HG03159 (cell line): ENCODE measurements around the gene NKX2-1.
A peak's percentile ranks its signal among the peaks of the same experiment; 100 is the strongest.
"Not testable (repeated sequence)": the region's sequence is repeated elsewhere in the genome, so short reads cannot be mapped to it uniquely, and the experiment has no call there.

ENCODE experiments used
- ATAC-seq: cut with Tn5 transposase; IDR thresholded peaks from one replicate; pipeline ENCODE4 v1.9.1; 2021; ENCODE audit warnings: mild to moderate bottlenecking, moderate library complexity; ENCODE audit not compliant: unreplicated experiment

NKX2-1 gene

DNA sequence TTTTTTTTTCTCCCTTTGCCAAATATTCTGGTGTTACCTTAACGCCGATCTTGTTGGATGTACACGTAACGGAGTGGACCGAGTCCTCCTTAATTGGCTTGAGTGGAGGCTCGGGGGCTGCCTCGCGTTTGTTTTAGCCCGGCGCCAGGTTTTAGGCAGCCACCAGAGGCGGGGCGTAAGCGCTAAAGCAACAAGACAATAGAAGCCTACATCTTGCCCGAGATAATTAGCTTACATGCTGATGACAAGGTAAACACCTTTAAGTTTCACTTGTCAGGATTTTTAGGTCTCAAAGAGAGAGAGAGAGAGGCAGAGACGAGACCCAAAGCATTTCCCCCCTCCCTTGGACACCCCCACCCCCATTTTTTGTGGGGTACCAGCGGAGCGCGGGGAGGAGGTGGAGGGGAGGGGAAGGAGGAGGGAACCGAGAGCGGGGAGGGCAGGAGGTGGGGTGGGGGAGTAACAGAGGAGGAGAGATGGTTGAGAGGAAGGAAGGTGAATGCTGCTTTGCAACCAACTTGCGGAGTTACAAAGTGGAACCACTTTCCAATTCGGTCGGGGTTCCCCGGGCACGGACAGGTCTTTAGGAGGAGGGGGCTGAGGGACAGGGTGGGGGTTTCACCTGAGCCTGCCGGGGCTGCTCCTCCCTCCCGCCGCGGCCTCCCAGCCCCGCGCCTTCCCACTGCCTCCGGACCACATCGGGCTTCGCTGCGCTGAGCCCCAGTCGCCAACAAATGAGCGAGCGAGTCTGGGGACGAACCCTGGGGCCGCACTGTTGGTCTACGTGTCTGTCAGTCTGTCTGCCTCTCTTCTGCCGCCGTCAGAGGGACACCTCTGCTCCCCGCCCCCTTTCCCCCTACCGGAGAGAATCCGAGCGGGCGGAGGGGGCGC lies at the start of gene NKX2-1:
NKX2-1 (minus strand) TSS at position 802 of the 891 bp plus-strand sequence; CDS start at position 699, 103 bp downstream.
- no peak for ATAC-seq

DNA sequence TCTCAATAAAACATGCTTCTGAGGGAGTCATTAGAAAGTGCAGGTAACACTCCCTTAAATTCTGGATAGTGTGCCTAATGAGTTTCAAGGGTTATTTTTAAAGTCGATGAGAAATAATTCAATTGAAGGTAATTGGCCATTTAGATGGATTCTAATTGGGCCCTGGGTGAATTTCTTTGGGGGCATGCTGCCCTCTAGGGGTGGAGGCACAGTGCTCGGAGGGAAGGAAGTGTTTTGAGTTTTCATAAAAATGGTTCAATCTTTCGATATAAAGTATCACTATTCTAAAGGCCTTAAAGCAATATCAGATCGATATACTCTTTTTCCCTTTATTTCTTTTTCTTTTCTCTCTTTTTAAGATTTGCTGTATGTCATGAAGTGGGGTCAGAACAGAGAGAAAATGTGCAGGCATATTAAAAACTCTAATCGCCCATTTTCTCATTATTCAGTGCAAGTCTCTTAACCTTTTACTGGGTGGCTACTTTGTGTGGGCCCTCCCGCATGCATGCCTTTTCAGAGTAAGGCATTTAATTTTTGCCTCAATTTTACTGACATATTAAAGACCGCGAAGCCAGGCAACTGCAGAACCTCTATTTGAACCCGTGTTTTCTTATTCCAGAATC lies 36.9 kb upstream of the NKX2-1 start:
- no peak for ATAC-seq

GRCh38 chr14:36555998-36556743 lies 36.1 kb upstream of the NKX2-1 start:
- no peak for ATAC-seq

GRCh38 chr14:36553656-36554260 lies 33.7 kb upstream of the NKX2-1 start:
- ATAC-seq: peak; percentile 66

DNA sequence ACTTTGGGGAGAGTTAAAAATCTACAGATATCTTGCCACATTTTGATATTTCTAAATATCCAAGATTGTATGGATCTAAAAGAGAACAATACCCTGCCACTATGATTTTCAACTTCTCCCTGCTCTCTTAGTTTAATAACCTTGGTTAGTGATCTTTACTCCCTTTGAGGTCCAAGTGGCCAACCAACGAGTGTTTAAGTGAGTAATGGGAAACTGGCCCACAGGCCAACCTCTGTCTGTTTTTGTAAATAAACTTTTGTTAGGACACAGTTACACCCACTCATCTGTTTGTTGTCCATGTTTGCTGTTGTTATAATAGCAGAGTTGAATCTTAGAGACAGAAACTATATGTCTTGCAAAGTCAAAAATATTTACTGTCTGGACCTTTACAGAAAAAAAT lies 30.9 kb upstream of the NKX2-1 start:
- no peak for ATAC-seq

DNA sequence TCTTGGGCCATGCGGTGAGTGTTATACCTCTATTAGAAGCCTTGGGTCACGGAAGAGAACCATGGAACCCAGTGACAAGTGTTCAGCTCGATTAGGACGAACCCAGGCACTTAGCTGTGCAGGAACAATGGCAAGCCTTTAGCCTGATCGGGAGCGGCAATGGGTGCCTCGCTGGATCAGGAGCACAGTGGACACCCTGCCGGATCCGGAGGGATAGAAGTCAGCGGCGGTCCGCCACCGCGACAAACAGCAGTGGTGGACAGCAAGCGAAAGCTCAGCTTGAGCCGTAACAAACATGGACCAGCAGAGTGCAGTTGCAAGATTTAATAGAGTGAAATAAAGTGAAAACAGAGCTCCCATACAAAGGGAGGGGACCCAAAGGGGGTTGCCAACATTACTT lies 24.2 kb upstream of the NKX2-1 start:
- not testable (repeated sequence) for ATAC-seq

- no peak for ATAC-seq
These were observed 18.0 kb upstream of the NKX2-1 start for GRCh38 chr14:36538051-36538450.

DNA sequence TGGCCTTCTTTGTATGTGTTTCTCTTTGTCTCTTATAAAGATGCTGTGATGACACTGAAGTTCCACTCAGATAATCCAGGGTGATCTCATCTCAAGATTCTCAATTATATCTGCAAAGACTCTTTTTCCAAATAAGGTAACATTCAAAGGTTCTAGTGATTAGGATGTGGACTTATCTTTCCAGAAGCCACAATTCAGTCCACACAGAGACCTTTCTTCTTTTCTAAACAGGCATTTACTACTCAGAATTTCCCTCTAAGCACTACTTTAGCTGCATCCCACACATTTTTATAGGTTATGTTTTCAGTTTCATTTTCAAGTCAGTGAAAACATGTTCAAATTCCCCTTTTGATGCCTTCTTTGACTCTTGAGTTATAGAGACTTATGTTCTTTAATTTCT lies 9.0 kb upstream of the NKX2-1 start:
- no peak for ATAC-seq

- no peak for ATAC-seq
These were observed 5.7 kb upstream of the NKX2-1 start for GRCh38 chr14:36525746-36526099.

- no peak for ATAC-seq
These were observed 5.1 kb upstream of the NKX2-1 start for GRCh38 chr14:36524874-36525745.

DNA sequence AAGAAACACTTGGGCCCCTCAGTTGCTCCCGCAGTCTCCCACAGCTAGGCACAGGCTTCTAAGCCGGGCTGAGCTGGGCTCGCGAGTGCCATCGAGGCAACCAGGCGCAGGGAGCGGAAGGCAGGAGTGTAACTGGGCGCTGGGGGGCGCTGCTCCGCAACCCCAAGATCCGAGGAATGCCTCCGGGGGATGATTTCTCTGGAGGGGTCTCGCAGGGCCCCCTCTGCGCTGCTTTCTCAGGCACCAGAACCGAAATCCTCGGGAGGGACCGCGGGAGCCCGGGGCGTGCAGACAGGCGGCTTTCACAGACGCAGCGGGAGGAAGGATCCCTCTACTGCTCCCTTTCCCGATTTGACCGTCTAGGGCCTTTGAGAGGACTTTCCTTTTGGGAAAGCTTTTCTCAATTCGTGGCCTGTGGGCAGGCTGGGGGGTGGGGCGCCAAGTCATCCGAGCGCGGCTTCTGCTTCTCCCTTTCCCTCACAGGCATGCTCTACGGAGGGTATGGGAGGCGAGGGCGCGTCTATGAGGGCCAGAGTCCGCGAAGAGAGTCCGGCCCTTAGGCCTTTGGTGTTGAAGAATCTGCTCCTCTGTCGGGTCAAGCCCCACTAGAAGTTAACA lies 4.3 kb upstream of the NKX2-1 start:
- no peak for ATAC-seq

DNA sequence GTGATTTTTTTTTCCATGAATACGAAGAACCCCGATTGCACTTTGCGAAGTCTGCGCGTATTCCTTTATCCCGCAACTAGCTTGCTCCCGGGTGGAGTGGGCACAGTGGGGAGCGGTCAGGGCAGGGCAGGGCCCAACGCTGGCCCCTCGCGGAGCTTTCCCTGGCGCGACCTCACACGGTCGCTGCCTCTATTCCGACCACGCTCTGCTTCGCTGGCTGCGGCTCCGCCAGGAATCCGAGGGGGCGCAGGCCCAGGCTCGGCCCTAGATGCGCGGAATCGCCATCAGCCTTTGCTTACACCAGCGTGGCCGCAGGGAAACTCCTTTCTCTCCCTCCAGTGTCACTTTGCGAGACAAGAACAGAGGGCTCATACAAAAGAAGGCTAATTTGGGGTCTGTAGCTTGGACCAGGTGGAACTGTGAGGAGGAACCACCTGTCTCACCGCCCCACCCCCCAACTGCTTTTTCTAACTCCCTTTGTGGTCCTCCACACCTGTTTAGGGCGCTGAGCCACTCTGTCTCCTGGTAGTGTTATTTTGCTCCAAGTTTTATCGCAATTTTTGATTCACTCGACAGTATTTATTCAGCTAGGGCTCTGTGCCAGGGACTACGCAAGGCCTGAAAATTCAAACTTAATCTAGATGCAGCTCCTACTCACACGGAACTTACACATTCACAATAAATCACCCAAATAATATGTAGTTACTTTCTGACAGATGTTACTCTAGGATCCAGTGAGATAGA lies 3.1 kb upstream of the NKX2-1 start:
- no peak for ATAC-seq

DNA sequence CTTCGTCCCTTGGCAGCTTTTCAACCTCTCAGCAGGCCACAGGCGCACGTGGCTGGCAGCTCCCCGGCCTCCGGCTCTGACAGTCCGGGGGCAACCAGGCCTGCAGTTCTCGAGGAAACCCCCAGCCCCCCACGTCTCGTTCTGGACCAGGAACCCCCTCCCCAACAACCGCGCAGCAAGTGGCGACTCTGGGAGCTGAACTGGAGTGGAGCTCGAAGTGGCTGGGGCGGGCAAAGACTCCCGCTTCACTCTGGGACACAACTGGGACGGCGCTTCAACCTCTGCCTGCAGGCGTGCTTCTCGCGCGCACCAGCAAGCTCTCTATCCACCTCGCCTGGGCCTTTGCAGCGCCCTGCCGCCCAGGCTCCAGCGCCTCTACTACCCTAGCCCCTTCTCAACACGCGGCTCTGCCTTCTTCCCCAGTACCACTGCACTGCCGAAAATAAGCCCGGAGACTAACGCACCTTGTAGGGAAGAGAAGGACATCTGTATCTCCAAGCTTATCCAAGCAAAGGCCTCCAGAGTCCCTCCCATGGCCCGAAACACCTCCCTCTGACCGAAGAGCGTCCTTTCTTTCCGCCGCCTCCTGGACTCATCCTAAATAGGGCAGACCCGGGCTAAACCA lies 2.4 kb upstream of the NKX2-1 start:
- ATAC-seq: no peak

GRCh38 chr14:36521598-36522345 lies 1.7 kb upstream of the NKX2-1 start:
- no peak for ATAC-seq

DNA sequence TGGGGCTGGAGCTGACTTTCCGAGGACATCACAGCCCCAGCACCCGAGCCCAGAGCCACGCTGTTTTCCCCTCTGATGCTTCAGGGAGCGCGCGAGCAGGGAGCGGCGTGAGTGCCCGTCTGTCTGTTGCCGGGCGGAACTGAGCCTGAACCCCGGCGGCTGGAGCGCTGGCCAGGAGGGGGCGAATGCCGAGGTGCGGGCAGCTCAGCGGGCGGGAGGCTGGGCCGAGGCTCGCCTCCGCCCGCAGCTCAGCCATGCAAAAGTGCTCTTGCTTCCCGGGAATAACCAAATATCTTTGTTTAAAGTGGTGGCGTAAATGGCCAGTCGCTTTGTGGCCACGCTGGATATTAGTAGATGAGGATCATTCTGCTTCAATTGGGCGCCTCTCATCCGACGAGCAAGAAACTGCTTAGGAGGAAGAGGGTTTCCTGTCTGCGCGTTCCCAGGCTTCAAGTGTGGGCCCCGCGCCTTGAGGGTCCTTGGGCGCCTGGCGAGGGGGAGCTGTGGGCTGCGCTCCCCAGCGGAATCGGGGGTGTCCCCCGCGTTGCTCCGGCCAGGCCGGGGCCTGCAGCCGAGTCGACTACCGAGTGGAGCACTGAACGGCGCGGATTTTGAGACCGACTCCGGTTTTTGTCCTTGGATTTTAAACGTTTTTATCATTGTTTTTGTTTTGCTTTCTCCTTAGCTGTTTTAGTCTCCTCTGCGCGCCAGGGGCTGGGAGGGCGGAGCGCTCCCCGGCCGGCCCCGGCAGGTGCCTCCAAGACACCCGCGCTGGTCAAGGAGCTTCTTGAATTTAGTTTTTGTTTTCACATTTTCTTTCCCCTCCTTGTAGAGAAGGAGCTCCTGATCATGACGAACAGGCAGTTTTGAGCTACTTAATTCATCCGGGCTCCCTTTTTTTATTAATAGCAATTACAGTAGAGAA lies 831 bp upstream of the NKX2-1 start:
- ATAC-seq: no peak

GRCh38 chr14:36518586-36519430 lies 1.2 kb downstream of the NKX2-1 start:
- no peak for ATAC-seq
